SIG-M5 treated with dmso at 0.1 percent for 504 hours (cell line): ENCODE data around the gene GNPTAB.

Experiments
- DNase-seq: peaks from one replicate; lab custom pipeline; 2025; ENCODE audit not compliant: unreplicated experiment; lab: John Stamatoyannopoulos, UW

The GNPTAB gene

DNA sequence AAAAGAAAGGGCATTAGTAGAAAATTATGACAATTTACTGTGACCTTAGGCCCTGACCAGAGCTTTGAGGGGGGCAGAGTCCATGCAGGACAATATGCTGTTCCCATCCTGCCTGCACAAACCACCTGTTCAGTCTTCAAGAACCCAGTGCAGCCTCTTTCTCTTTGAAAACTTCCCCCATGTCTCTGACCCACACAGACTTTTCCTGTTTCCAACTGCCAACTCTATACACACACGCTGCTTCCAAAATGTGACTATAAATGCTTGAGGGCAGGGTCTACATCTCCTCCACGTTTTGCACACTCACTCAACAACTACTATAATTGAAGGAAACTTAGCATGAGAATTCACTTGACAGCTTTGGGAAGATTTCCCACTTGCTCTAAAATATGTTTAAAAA is 54.9 kb downstream of the GNPTAB start:
- no peak for DNase-seq

DNA sequence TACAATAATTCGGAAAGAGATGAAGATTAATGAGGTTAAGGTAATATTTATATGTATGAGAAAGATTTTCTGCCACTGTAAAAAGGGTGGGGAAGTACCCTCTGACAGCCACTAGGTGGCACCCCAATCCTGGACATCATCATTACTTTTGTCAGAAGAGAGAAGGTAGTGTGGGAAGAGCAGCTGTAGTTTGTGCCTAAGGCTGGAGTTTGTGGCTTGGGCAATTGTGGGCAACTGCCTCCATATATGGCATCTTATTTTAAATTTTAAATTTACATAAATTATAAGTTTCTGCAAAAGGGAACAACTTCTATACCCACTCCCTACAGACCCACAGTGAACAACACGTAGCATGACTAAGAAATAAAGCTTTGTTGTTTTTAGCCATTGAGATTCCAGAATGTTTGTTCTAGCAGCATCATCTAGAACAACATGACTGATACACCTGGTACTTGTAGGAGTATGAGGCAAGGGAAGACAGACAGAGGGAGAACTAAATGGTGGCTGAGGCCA is 57.1 kb downstream of the GNPTAB start:
- DNase-seq: peak; percentile 81

DNA sequence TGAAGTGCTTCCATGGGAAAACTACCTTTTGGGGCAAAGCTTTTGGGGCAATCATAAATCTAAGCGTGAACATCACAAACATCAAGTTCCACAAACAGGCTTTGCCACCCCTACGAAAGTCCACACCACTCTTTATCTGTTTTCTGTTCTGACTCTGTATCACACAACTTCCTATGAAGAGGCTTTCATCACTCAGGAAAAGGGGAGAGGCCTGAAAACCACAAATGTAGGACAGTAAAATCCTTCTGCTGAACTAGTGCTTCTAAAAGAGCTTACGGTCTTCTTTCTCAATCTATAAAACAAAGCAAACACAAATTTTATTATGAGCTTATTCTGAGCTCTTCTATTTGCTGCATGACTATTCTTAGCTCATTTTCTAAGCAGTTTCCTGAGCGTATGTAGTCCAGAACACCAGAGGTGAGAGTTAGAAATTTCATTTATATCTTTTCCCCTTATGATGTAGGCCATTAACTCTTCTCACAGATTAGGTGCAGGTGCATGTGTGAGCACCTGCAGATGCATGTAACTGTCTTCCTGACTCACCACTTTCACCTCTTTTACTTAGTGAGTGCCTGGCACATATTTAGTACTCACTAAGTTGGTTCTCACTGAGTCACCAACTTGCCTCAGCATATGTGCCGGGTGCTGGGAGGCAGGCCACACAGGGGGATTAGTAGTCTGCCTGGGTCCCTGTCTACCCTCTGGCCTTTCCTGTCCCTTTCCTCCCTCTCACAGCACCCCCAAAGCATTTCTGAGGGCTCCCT is 58.6 kb downstream of the GNPTAB start:
- DNase-seq: peak; percentile 90

GRCh38 chr12:101769865-101770264 is 60.9 kb downstream of the GNPTAB start:
- DNase-seq: no peak

DNA sequence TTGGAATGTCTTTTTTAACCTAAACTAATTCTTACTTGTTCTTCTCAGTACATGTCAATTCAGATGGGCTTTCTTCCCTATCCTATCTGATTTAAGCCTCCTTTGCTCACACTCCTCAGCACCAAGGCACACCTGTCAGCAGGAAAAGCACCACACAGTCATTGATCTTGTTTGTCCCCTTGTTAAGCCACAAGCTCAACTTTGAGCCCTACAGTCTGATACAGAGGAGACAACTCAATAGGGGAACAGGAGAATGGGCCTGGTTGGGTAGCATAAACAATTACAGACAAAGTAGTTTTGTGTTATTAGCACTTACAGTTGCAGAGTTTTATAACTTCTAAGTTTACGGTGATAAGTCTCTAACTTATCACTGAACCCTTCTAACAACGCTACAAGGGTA is 62.0 kb downstream of the GNPTAB start:
- no peak for DNase-seq

DNA sequence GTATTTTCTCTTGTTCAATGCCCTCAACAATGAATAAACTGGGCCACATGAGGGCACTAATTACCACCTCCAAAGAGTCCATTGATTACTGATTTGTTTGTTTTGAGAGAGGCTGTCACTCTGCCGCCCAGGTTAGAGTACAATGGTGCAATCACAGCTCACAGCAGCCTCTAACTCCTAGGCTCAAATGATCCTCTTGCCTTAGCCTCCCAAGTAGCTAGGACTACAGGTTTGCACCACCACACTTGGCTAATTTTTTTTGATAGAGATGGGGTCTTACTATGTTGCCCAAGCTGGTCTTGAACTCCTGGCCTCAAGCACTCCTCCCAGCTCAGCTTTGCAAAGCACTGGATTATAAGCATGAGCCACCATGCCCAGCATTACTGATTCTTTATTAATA is 63.2 kb downstream of the GNPTAB start:
- DNase-seq: no peak

GRCh38 chr12:101764051-101764792 is 66.5 kb downstream of the GNPTAB start:
- DNase-seq: peak; percentile 11

DNA sequence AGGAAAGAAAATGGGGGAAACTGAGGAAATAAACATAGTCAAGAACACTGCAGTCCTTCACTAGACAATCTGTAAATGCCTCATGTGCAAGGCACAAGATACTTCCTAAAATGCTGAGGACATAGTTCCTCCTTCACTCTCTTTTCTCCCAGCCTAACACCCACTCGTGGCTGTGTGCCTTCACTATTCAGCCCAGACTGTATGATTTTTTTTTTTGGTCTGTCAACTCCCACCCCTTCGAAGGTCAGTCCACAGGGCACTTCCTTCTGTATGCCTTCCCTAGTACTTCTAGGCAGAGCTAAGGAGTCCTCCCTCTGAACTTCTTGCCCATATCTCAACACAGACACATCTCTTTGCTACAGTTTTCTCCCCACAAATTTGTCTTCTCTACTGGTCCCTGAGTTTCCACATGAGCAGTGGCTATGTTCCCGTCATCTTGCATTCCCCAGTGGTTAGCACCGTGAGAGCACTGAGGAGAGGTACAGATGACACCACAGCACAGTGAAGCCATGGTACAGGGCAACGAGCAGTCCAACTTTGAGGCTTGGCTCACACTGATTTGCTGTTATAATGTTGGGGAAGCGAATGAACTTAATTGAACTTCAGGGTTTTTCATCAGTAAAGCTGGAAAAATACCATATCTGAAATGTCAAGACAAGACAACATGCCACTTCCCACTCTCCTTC is 67.4 kb downstream of the GNPTAB start:
- DNase-seq: peak; percentile 25

DNA sequence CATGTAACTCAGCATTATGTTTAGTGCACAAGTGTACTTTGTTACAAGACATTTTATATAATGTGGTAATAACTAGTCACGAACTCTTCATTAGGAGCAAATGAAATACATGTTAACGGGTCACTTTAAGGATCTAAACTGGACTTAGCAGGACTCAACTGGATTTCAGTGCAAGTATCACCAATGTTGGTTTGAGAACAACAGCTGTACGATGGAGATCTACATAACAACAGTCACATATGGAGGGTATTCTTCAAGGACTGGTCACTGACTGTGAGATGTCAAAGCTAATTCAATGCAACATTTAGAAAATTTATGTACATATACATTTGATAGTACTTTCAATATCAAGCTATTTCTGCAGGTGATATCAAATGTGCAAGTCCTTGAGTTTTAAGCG is 69.0 kb downstream of the GNPTAB start:
- DNase-seq: no peak

GRCh38 chr12:101761350-101761749 is 69.4 kb downstream of the GNPTAB start:
- no peak for DNase-seq

DNA sequence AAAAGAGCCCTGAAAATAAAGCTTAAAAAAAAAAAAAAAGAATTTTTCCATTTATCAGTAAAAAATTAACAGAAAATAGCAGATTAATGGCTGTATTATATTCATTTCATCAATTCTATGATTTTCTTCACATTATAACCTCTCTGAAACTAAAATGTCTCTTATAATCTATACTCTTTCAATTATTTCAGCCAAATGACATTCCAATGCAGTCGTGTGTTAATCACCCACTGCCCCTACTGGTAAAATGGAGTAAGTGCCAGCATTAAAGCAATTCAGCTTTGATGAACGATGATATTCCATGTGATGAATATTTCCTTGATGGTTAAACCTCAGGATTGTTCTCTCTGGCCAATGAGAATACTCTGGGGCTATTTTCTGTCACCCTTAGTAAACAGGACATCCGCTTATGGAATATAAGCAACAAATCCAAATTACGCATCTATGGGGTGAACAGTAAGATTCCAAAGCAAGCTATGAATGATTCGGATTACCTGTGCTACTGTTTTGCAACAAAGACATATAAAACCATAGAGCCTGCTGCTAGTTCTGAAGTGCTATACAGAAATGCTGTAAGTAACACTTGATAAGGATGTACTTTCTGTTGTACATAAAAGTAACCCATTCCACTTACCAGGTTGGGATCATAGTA is 71.2 kb downstream of the GNPTAB start:
- peak; percentile 24 for DNase-seq

DNA sequence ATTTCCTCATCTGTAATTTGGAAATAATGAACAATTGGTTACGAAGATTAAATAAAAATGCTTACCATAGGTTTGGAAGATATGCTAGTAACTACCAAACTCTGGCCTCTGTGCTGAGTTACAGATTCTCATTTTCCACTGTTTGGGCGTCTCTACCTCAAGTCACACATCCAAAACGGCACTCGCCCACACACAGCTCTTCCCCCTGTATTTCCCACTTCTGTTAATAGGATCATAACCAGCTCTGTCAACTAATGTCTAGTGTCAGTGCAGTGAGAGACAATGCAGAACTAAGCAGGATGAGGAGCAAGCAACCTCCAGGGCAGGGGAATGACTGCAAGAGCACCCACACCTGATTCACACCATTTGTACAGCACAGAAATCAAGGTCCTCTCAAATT is 80.6 kb downstream of the GNPTAB start:
- DNase-seq: no peak

GRCh38 chr12:101749657-101750056 is 81.1 kb downstream of the GNPTAB start:
- no peak for DNase-seq

GRCh38 chr12:101748907-101749306 is 81.9 kb downstream of the GNPTAB start:
- no peak for DNase-seq

GRCh38 chr12:101747697-101748096 is 83.1 kb downstream of the GNPTAB start:
- peak; percentile 48 for DNase-seq

GRCh38 chr12:101746661-101747060 is 84.1 kb downstream of the GNPTAB start:
- no peak for DNase-seq

- DNase-seq: no peak
Observed at GRCh38 chr12:101746196-101746595, 84.6 kb downstream of the GNPTAB start.

DNA sequence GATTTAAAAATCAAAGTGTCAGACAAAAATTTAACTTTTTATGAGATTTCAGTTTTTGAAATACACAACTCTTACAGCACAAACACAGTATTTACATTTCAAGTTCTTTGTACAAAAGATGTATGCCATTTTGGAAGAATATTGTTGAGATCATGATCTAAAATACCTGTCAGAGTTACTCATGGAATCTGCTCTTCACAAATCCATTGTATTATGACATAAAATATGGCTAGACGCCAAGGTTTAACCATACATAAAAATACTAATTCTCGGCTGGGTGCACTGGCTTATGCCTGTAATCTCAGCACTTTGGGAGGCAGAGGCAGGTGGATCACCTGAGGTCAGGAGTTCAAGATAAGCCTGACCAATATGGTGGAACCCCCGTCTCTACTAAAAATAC is 85.3 kb downstream of the GNPTAB start:
- DNase-seq: no peak

DNA sequence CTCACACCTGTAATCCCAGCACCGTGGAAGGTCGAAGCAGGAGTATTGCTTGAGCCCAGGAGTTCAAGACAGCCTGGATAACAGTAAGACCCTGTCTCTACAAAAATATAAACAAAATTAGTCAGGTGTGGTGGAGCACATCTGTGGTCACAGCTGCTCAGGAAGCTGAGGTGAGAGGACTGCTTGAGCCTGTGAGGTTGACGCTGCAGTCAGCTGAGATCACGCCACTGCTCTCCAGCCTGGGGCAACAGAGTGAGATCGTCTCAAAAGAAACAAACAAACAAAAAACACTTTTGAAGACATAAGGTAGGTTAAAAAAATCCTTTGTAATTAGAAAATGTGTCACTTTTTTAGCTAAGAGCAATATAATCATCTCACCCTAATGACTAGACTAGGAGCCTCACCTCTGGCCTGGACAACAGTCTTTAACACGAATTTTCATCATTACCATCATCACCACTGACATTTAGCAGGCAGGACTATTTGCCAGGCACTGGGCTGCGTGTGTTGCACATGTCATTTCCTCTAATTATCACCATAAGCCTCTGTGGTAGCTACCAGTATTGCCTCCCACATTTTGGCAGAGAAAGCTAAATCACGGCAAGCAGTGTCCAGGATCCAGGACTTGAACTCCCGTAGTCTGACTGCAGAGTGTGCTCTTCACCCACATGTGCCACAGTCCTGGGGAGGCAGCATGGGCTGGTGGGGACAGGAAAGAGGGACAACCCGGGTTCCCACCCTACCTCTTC is 86.9 kb downstream of the GNPTAB start:
- DNase-seq: no peak

DNA sequence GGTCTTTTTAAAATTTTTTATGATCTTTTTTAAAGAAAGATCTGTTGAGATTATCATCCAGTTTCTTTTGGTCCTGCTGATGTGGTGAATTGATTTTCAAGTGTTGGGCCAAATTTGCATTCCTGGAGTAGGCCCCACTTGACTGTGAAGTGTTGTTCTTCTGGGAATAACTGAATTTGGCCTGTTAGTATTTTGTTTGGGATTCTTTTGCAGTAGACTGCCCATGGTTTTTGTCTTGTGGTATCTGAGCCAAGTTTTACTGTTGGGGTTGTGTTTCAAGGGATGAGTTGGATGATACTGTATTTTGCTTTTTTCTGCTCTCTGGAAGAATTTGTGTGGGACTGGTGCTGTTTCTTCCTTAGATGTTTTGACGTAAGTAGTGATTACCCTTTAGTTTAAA is 87.5 kb downstream of the GNPTAB start:
- DNase-seq: no peak

DNA sequence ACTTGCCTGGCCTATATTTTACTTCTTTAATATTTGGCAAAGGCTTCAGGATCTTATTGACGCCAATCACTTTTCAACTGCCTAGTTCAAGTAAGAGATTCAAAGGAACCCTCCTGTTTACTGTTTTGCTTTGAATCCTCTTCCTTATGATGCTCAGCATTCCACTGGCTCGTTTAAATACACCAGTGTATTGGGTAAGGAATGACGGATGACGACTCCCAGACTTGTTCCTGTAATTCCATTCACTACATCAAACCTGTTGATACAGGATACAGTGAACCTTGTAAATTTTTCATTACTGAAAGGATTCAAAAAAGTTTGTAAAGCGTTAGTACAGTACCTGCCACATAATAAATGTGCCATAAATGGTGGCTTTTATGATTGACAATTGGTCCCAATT is 89.8 kb downstream of the GNPTAB start:
- DNase-seq: no peak
